GM12878 (cell line): Measurements from ENCODE around the gene DNAJC27. TPM values are rescaled to one million over a fixed set of nuclear protein-coding genes. Genes with fewer than 3 reads are reported as not detected.

Experiments
- BHLHE40 ChIP-seq, 2 experiments: fragments of 450-650 bp in 1 of 2; IDR thresholded peaks; 2 replicates each; pipeline ENCODE4 v1.6.1; 2011 to 2017; ENCODE audit warnings: low read depth in 2 of 2, borderline replicate concordance in 1 of 2, improper control_type of control experiment in 1 of 2, low read length in 1 of 2, mild to moderate bottlenecking in 1 of 2
- CEBPZ ChIP-seq: fragments of 150-350 bp; IDR thresholded peaks from 2 replicates; pipeline ENCODE4 v1.6.1; 2016; ENCODE audit warnings: low read depth, low read length
- CREM ChIP-seq: IDR thresholded peaks from 2 replicates; pipeline ENCODE4 v1.6.1; 2014; ENCODE audit warnings: antibody characterized with exemption, low read depth
- EGR1 ChIP-seq, 2 experiments: IDR thresholded peaks; 1 replicate in 1 of 2; 2 replicates in 1 of 2; pipeline ENCODE4 v1.6.1; 2011 to 2012; ENCODE audit warnings: low read depth in 2 of 2, low read length in 2 of 2, borderline replicate concordance in 1 of 2, mild to moderate bottlenecking in 1 of 2, moderate library complexity in 1 of 2
- HDGF ChIP-seq: fragments of 450-650 bp; IDR thresholded peaks from 2 replicates; pipeline ENCODE4 v1.6.1; 2016; ENCODE audit warnings: antibody characterized with exemption
- MLLT1 ChIP-seq: fragments of 450-650 bp; IDR thresholded peaks from 2 replicates; pipeline ENCODE4 v1.6.1; 2016; ENCODE audit warnings: mild to moderate bottlenecking
- POLR2A ChIP-seq: IDR thresholded peaks from 2 replicates; pipeline ENCODE4 v1.6.1; 2011; ENCODE audit warnings: low read depth, mild to moderate bottlenecking, low read length
- POLR2AphosphoS5 ChIP-seq: IDR thresholded peaks from 2 replicates; pipeline ENCODE4 v1.6.1; 2011; ENCODE audit warnings: mild to moderate bottlenecking, low read length, inconsistent platforms
- RELB ChIP-seq: fragments of 450-650 bp; IDR thresholded peaks from 2 replicates; pipeline ENCODE4 v1.6.1; 2017; ENCODE audit warnings: low read depth, mild to moderate bottlenecking, moderate library complexity
- RUNX3 ChIP-seq: IDR thresholded peaks from 2 replicates; pipeline ENCODE4 v1.6.1; 2012; ENCODE audit warnings: low read length, inconsistent platforms
- YY1 ChIP-seq: IDR thresholded peaks from 2 replicates; pipeline ENCODE4 v1.6.1; 2011; ENCODE audit warnings: low read depth, mild to moderate bottlenecking, low read length
- polyA plus RNA-seq, 11 experiments: library from polyadenylated mRNA; depleted of rRNA in 4 of 11; unstranded in 6 of 11; stranded (reverse) in 5 of 11; fragments of >200 nt; fragmentation: Nextera tagmentation in 4 of 11; fragmentation: Illumina TruSeq in 1 of 11; extraction: Ambion mirVana in 4 of 11; extraction: Trizol in 1 of 11; gene quantifications; 1 replicate in 1 of 11; 2 replicates in 10 of 11; pipeline versions ENCODE4 v1.2.1 to v1.2.3, GENCODE V29; 2011 to 2016; ENCODE audit warnings: inconsistent platforms in 2 of 11, missing spikeins in 2 of 11, low read depth in 1 of 11
- total RNA-seq, 4 experiments: library from RNA; depleted of rRNA in 3 of 4; stranded (reverse); fragments of >200 nt in 3 of 4; fragmentation: Illumina TruSeq in 1 of 4; extraction: Trizol in 1 of 4; gene quantifications; 2 replicates each; pipeline versions ENCODE4 v1.2.1 to v1.2.3, GENCODE V29; 2013 to 2021

Gene DNAJC27
- total and polyA plus RNA-seq, 10 of the 15 experiments (the other 5 are each of a cell fraction or from before 2014, with no cell fraction given): 0.95 to 9.6 (median 3.7) TPM

GRCh38 chr2:24919037-24919505 is 52.7 kb downstream of the DNAJC27 start (continued):
- TF ChIP-seq CEBPZ: no peak
- peak; percentile 74 to 77 for TF ChIP-seq BHLHE40 (IDR thresholded peaks at IDR 0.05; ENCODE audit: borderline replicate concordance in 1 of 2, low read depth in 2 of 2, low read length in 1 of 2)
- TF ChIP-seq MLLT1: 0 out of 2 replicates have a peak, but pooled peaks have one; percentile 41
- peak; percentile 13; the same call in 1 of the 2 replicates for TF ChIP-seq CREM
- TF ChIP-seq EGR1 (IDR thresholded peaks at IDR 0.05; ENCODE audit: borderline replicate concordance in 1 of 2, low read depth in 2 of 2, low read length in 2 of 2): peak in 1 of 2 experiments; percentile 54; a peak in 2 of 3 replicates
- peak; percentile 38; the same call in 1 of the 2 replicates for TF ChIP-seq RELB
- peak; percentile 57; the same call in 1 of the 2 replicates for TF ChIP-seq POLR2A
- 0 out of 2 replicates have a peak, but pooled peaks have one; percentile 19 for TF ChIP-seq POLR2AphosphoS5
- TF ChIP-seq RUNX3: peak; percentile 89
- TF ChIP-seq HDGF: peak; percentile 78
- TF ChIP-seq YY1: 0 out of 2 replicates have a peak, but pooled peaks have one; percentile 12
